ENCODE results near the gene FAU. TPM values are rescaled to one million over a fixed set of nuclear protein-coding genes. Genes with fewer than 3 reads are reported as not detected.
A peak's percentile ranks its signal among the peaks of the same experiment; 100 is the strongest.

Gene FAU
- total and polyA plus RNA-seq, 2 of the 13 experiments (the other 11 are each of a cell fraction or from before 2014, with no cell fraction given), result 374 to 869 TPM

- peak; percentile 65 for TF ChIP-seq YY1 (IDR thresholded peaks at IDR 0.05; ENCODE audit: insufficient read depth, insufficient replicate concordance, low read depth, low read length)
- TF ChIP-seq ZNF274 (CRISPR knock-in tag; IDR thresholded peaks at IDR 0.05), result no peak
- no peak for TF ChIP-seq ATAD3A (CRISPR knock-in tag; IDR thresholded peaks at IDR 0.05)
- TF ChIP-seq ZSCAN20 (CRISPR knock-in tag; IDR thresholded peaks at IDR 0.05; ENCODE audit: borderline replicate concordance), result peak; percentile 93; the same call in 1 of the 2 replicates
- TF ChIP-seq, protein P1, sequence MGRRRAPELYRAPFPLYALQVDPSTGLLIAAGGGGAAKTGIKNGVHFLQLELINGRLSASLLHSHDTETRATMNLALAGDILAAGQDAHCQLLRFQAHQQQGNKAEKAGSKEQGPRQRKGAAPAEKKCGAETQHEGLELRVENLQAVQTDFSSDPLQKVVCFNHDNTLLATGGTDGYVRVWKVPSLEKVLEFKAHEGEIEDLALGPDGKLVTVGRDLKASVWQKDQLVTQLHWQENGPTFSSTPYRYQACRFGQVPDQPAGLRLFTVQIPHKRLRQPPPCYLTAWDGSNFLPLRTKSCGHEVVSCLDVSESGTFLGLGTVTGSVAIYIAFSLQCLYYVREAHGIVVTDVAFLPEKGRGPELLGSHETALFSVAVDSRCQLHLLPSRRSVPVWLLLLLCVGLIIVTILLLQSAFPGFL (CRISPR knock-in tag; IDR thresholded peaks at IDR 0.05), result no peak
- TF ChIP-seq, protein P2, sequence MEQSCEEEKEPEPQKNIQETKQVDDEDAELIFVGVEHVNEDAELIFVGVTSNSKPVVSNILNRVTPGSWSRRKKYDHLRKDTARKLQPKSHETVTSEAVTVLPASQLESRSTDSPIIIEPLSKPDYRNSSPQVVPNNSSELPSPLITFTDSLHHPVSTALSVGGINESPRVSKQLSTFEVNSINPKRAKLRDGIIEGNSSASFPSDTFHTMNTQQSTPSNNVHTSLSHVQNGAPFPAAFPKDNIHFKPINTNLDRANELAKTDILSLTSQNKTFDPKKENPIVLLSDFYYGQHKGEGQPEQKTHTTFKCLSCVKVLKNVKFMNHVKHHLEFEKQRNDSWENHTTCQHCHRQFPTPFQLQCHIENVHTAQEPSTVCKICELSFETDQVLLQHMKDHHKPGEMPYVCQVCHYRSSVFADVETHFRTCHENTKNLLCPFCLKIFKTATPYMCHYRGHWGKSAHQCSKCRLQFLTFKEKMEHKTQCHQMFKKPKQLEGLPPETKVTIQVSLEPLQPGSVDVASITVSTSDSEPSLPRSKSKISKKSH (CRISPR knock-in tag; IDR thresholded peaks at IDR 0.05; ENCODE audit: borderline replicate concordance), result peak; percentile 80
- TF ChIP-seq, protein P3, sequence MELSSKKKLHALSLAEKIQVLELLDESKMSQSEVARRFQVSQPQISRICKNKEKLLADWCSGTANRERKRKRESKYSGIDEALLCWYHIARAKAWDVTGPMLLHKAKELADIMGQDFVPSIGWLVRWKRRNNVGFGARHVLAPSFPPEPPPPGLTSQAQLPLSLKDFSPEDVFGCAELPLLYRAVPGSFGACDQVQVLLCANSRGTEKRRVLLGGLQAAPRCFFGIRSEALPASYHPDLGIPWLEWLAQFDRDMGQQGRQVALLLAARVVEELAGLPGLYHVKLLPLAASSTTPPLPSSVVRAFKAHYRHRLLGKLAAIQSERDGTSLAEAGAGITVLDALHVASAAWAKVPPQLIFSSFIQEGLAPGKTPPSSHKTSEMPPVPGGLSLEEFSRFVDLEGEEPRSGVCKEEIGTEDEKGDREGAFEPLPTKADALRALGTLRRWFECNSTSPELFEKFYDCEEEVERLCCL (CRISPR knock-in tag; IDR thresholded peaks at IDR 0.05; ENCODE audit: borderline replicate concordance), result no peak
- TF ChIP-seq, protein P4, sequence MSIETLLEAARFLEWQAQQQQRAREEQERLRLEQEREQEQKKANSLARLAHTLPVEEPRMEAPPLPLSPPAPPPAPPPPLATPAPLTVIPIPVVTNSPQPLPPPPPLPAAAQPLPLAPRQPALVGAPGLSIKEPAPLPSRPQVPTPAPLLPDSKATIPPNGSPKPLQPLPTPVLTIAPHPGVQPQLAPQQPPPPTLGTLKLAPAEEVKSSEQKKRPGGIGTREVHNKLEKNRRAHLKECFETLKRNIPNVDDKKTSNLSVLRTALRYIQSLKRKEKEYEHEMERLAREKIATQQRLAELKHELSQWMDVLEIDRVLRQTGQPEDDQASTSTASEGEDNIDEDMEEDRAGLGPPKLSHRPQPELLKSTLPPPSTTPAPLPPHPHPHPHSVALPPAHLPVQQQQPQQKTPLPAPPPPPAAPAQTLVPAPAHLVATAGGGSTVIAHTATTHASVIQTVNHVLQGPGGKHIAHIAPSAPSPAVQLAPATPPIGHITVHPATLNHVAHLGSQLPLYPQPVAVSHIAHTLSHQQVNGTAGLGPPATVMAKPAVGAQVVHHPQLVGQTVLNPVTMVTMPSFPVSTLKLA (IDR thresholded peaks at IDR 0.05), result peak; percentile 84
- TF ChIP-seq IKZF4 (CRISPR knock-in tag; IDR thresholded peaks at IDR 0.05; ENCODE audit: borderline replicate concordance, low read depth, not compliant biosample characterization), result no peak
- no peak for TF ChIP-seq ZNF468 (CRISPR knock-in tag; IDR thresholded peaks at IDR 0.05)
- no peak for TF ChIP-seq KLF11 (CRISPR knock-in tag; IDR thresholded peaks at IDR 0.05)
- TF ChIP-seq ZNF569 (CRISPR knock-in tag; IDR thresholded peaks at IDR 0.05; ENCODE audit: borderline replicate concordance), result no peak
- no peak for TF ChIP-seq FOXA1 (IDR thresholded peaks at IDR 0.05)
- TF ChIP-seq FOXA1 (CRISPR knock-in tag; IDR thresholded peaks at IDR 0.05), result no peak
- peak; percentile 19; the same call in 1 of the 2 replicates for TF ChIP-seq BCL6 (CRISPR knock-in tag; IDR thresholded peaks at IDR 0.05)
- TF ChIP-seq POLR2A (IDR thresholded peaks at IDR 0.05; ENCODE audit: insufficient read depth in 1 of 2, low read depth in 2 of 2, low read length in 2 of 2), result peak in 1 of 2 experiments; percentile 87; a peak in 2 of 4 replicates
- TF ChIP-seq SMYD3 (CRISPR knock-in tag; IDR thresholded peaks at IDR 0.05), result no peak
- TF ChIP-seq, protein P5, sequence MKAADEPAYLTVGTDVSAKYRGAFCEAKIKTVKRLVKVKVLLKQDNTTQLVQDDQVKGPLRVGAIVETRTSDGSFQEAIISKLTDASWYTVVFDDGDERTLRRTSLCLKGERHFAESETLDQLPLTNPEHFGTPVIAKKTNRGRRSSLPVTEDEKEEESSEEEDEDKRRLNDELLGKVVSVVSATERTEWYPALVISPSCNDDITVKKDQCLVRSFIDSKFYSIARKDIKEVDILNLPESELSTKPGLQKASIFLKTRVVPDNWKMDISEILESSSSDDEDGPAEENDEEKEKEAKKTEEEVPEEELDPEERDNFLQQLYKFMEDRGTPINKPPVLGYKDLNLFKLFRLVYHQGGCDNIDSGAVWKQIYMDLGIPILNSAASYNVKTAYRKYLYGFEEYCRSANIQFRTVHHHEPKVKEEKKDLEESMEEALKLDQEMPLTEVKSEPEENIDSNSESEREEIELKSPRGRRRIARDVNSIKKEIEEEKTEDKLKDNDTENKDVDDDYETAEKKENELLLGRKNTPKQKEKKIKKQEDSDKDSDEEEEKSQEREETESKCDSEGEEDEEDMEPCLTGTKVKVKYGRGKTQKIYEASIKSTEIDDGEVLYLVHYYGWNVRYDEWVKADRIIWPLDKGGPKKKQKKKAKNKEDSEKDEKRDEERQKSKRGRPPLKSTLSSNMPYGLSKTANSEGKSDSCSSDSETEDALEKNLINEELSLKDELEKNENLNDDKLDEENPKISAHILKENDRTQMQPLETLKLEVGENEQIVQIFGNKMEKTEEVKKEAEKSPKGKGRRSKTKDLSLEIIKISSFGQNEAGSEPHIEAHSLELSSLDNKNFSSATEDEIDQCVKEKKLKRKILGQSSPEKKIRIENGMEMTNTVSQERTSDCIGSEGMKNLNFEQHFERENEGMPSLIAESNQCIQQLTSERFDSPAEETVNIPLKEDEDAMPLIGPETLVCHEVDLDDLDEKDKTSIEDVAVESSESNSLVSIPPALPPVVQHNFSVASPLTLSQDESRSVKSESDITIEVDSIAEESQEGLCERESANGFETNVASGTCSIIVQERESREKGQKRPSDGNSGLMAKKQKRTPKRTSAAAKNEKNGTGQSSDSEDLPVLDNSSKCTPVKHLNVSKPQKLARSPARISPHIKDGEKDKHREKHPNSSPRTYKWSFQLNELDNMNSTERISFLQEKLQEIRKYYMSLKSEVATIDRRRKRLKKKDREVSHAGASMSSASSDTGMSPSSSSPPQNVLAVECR (CRISPR knock-in tag; IDR thresholded peaks at IDR 0.05; ENCODE audit: borderline replicate concordance), result peak; percentile 97
- TF ChIP-seq ZKSCAN5 (CRISPR knock-in tag; IDR thresholded peaks at IDR 0.05), result no peak
These were observed 4.5 kb downstream of the FAU start, which contains the start of gene ZNHIT2 (continued) for GRCh38 chr11:65117206-65118096.

All from HepG2 (cell line).